ENCODE measurements around the gene KRTAP4-16.
"Not testable (repeated sequence)": the region's sequence is repeated elsewhere in the genome, so short reads cannot be mapped to it uniquely, and the experiment has no call there.

KRTAP4-16 gene

DNA sequence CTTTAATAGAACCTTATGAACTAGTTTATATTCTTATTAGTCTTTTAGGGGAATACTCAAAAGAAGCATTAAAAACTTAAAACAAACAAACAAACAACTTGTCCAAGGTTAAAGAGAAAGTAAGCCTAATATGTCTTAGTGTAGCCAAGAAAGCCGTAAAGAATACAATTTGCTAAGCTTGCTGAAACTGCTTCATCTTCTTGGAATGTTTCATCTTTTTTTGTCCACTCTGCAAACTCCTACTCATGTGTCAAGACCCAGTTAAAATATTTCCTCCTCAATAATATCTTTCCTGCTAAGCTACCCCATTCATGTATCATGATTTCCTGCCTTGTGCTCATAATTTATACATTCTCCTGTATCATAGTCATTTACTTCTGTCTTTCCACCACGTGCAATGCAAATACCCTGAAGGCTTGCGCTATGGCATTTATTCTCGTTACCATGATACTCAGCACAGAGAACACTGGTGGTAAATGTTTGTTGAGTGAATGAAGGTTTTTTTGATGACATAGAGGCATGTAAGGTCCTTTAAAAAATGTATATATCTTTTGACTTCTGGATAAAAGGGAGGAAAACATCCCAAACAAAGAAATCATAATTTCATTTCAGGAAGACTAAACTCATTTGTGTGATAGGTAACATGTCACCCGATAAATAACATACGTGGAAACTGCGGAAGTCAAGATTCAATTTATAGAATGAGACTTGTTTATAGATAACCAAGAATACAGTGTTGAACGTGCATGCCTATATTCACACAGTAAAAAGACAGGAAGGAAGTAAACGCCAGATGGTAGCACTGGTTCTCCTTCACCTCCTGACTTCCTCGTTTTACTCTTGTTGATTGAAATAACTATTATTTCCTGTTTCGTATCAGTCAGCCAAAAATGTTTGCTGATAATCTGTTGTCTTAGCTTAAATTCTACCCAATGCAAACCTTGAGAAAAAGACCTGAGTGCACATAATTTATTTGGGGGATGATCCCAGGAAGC lies 18.0 kb upstream of the KRTAP4-16 start:
- not testable (repeated sequence) for DNase-seq (ENCODE audit: low read depth in 2 of 2)

DNA sequence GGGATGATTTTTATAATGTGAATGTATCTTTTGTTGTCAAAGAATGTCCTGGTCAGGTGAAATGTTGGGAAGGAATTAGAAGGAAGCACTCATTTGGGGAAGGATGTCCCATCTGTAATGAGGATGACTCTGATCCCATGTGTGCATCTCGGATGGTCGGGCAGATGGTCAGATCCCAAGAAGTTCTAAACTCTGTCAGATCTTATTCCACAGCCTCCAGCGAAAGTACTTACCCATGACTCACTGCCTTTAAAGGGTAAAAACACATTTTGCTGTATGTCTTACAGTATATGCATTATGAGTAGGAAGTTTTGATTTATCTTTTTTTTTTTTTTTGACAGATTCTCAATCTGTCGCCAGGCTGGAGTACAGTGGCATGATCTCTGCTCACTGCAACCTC lies 16.7 kb upstream of the KRTAP4-16 start:
- DNase-seq (ENCODE audit: low read depth in 2 of 2), result no peak

DNA sequence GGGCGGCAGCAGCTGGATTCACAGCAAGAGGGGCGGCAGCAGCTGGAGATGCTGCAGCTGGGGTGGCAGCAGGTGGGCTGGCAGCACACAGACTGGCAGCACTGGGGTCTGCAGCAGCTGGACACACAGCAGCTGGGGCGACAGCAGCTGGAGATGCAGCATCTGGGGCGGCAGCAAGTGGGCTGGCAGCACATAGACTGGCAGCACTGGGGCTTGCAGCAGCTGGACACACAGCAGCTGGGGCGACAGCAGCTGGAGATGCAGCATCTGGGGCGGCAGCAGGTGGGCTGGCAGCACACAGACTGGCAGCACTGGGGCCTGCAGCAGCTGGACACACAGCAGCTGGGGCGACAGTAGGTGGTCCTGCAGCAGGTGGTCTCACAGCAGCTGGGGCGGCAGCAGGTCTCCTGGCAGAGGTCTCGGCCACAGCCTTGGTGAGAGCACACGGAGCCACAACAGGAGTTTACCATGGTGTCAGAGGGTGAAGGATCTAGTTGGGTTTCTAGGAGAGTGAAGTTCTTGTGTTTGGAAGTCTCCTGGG lies 15.9 kb upstream of the KRTAP4-16 start, which contains the start of gene KRTAP4-11:
Gene KRTAP4-11, minus strand, starts transcription at position 528 of the 541 bp plus-strand sequence. Its CDS starts 58 bp downstream, at position 470.
- not testable (repeated sequence) for DNase-seq (ENCODE audit: low read depth in 2 of 2)

DNA sequence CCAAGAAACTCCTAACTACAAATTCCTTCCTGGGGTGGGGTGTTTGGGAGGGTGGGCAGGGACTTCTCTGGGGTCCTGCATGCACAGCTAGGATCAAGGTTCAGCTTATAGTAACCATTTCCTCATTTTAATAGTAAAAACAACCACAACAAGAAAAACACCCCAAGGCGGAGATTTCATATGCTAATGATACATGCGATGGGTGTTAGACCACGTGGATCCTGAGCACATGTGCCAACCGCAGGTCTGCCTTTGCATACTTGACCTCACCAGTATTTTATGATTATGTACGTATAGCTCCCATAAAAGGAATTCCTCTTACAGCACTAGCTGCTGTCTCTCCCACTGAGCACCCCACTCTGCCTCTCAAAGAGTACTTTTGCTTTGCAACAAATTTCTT lies 14.3 kb upstream of the KRTAP4-16 start:
- no peak for DNase-seq (ENCODE audit: low read depth in 2 of 2)

GRCh38 chr17:41111151-41111885 lies 9.3 kb upstream of the KRTAP4-16 start:
- no peak for DNase-seq (ENCODE audit: low read depth in 2 of 2)

DNA sequence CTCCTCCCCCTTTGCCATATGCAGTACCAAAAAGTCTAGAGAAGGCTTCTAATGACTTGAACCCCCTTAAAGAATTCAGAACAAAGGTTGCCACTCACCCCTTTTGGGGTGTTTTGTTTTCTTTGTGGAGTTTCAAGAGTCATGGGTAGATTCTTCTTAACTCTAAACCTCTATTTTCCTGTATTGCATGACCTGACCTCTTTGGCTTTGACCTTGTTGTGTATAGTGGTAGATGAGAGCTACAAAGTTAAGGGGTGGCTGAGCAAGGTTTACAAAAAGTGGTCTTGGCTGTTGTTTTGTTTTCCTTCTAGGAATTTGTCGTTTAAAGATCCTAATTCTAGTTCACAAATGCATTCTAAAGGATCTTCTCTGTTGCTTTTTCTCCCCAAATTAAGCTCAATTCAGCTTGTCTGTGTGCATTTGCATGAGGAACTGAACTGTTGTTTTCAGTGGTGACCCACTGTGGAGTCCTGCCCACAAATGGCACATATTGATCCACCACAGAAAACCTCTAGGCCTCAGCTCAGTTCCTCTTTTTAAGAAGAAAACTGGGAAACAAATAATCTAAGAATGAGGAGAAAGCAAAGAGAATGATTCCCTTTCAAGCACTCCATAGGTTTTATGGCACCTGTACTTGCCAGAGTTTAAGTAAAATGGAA lies 6.8 kb upstream of the KRTAP4-16 start:
- DNase-seq (ENCODE audit: low read depth in 2 of 2), result not testable (repeated sequence)

GRCh38 chr17:41107941-41108450 lies 6.0 kb upstream of the KRTAP4-16 start:
- DNase-seq (ENCODE audit: low read depth in 2 of 2), result no peak

DNA sequence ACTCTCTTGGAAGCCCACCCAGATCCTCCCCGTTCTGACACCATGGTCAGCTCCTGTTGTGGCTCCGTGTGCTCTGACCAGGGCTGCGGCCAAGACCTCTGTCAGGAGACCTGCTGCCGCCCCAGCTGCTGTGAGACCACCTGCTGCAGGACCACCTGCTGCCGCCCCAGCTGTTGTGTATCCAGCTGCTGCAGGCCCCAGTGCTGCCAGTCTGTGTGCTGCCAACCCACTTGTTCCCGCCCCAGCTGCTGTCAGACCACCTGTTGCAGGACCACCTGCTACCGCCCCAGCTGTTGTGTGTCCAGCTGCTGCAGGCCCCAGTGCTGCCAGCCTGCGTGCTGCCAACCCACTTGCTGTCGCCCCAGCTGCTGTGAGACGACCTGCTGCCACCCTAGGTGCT lies 3.3 kb upstream of the KRTAP4-16 start, which contains the start of gene KRTAP4-9:
Gene KRTAP4-9, plus strand, starts transcription at position 43 of the 400 bp plus-strand sequence. Its CDS starts 0 bp downstream, at position 43.
- DNase-seq (ENCODE audit: low read depth in 2 of 2), result not testable (repeated sequence)

- DNase-seq (ENCODE audit: low read depth in 2 of 2), result not testable (repeated sequence)
These were observed 2.5 kb upstream of the KRTAP4-16 start for GRCh38 chr17:41104386-41105038.

- DNase-seq (ENCODE audit: low read depth in 2 of 2), result no peak
These were observed 1.9 kb upstream of the KRTAP4-16 start for GRCh38 chr17:41103896-41104295.

DNA sequence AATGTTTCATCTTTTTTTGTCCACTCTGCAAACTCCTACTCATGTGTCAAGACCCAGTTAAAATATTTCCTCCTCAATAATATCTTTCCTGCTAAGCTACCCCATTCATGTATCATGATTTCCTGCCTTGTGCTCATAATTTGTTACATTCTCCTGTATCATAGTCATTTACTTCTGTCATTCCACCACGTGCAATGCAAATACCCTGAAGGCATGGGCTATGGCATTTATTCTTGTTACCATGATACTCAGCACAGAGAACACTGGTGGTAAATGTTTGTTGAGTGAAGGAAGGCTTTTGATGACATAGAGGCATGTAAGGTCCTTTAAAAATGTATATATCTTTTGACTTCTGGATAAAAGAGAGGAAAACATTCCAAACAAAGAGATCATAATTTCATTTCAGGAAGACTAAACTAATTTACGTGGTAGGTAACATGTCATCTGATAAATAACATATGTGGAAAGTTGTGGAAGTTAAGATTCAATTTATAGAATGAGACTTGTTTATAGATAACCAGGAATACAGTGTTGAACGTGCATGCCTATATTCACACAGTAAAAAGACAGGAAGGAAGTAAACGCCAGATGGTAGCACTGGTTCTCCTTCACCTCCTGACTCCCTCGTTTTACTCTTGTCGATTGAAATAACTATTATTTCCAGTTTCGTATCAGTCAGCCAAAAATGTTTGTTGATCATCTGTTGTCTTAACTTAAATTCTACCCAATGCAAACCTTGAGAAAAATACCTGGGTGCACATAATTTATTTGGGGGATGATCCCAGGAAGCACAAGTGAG lies 2.1 kb downstream of the KRTAP4-16 start:
- DNase-seq (ENCODE audit: low read depth in 2 of 2), result not testable (repeated sequence)

DNA sequence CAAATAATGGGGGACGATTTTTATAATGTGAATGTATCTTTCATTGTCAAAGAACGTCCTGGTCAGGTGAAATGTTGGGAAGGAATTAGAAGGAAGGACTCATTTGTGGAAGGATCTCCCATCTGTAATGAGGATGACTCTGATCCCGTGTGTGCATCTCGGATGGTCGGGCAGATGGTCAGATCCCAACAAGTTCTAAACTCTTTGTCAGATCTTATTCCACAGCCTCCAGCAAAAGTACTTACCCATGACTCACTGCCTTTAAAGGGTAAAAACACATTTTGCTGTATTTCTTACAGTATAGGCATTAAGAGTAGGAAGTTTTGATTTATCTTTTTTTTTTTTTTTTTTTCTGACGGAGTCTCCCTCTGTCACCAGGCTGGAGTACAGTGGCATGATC lies 3.5 kb downstream of the KRTAP4-16 start:
- no peak for DNase-seq (ENCODE audit: low read depth in 2 of 2)

DNA sequence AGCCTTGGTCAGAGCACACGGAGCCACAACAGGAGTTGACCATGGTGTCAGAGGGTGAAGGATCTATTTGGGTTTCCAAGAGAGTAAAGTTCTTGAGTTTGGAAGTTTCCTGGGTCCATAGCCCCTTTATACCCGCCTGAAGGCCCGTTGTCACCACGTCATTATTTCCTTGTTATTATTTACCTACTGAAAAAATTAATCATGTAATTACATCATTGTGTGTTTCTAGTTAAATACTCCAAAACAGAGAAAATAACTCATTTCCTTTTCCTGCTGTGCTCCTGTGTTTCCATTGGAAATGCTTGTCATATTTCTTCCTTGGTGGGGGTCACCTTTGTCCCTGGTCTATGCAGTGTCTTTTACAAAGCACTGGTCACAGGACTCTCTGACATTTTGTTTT lies 4.0 kb downstream of the KRTAP4-16 start, which contains the start of gene KRTAP4-8:
Gene KRTAP4-8, minus strand, starts transcription at position 101 of the 400 bp plus-strand sequence. Its CDS starts 58 bp downstream, at position 43.
- no peak for DNase-seq (ENCODE audit: low read depth in 2 of 2)

DNA sequence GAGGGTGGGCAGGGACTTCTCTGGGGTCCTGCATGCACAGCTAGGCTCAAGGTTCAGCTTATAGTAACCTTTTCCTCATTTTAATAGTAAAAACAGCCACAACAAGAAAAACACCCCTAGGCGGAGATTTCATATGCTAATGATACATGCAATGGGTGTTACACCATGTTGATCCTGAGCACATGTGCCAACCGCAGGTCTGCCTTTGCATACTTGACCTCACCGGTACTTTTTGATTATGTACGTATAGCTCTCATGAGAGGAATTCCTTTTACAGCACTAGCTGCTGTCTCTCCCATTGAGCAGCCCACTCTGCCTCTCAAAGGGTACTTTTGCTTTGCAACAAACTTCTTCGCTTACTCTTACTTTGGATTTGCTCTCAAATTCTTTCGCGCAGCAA lies 6.0 kb downstream of the KRTAP4-16 start:
- no peak for DNase-seq (ENCODE audit: low read depth in 2 of 2)

DNA sequence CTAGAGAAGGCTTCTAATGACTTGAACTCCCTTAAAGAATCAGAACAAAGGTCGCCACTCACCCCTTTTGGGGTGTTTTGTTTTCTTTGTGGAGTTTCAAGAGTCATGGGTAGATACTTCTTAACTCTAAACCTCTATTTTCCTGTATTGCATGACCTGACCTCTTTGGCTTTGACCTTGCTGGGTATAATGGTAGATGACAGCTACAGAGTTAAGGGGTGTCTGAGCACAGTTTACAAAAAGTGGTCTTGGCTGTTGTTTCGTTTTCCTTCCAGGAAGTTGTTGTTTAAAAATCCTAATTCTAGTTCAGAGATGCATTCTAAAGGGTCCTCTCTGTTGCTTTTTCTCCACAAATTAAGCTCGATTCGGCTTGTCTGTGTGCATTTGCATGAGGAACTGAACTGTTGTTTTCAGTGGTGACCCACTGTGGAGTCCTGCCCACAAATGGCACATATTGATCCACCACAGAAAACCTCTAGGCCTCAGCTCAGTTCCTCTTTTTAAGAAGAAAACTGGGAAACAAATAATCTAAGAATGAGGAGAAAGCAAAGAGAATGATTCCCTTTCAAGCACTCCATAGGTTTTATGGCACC lies 13.2 kb downstream of the KRTAP4-16 start:
- DNase-seq (ENCODE audit: low read depth in 2 of 2), result not testable (repeated sequence)

DNA sequence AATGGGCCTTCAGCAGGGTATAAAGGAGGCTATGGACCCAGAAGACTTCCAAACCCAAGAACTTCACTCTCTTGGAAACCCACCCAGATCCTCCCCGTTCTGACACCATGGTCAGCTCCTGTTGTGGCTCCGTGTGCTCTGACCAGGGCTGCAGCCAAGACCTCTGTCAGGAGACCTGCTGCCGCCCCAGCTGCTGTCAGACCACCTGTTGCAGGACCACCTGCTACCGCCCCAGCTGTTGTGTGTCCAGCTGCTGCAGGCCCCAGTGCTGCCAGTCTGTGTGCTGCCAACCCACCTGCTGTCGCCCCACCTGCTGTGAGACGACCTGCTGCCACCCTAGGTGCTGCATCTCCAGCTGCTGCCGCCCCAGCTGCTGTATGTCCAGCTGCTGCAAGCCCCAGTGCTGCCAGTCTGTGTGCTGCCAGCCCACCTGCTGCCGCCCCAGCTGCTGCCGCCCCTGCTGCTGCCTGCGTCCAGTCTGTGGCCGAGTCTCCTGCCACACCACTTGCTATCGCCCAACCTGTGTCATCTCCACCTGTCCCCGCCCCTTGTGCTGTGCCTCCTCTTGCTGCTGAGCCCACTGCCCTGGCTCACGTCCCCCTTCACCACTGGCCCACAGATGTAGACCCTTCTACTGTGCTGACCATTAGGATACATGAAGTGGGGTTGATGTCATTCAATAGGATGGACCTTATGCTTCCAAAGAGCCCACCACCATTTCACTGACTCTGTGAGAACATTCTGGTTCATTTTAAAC lies 17.7 kb downstream of the KRTAP4-16 start, which contains the start of gene KRTAP4-7:
Gene KRTAP4-7, plus strand, starts transcription at position 51 of the 757 bp plus-strand sequence. Its CDS starts 57 bp downstream, at position 108.
- DNase-seq (ENCODE audit: low read depth in 2 of 2), result not testable (repeated sequence)

- DNase-seq (ENCODE audit: low read depth in 2 of 2), result not testable (repeated sequence)
These were observed 18.6 kb downstream of the KRTAP4-16 start for GRCh38 chr17:41083427-41083826.

GRCh38 chr17:41082626-41083025 lies 19.4 kb downstream of the KRTAP4-16 start:
- no peak for DNase-seq (ENCODE audit: low read depth in 2 of 2)
